NT2/D1 (cell line): ENCODE results near the gene KRTAP1-3.
"Not testable (repeated sequence)": the region's sequence is repeated elsewhere in the genome, so short reads cannot be mapped to it uniquely, and the experiment has no call there.

Experiments used
- DNase-seq: peaks from one replicate; pipeline ENCODE4 v3.0.0-alpha.2; 2011; ENCODE audit warnings: low read depth, low spot score
- H3K27me3 ChIP-seq: 2 replicates; pipeline ENCODE4 v1.6.0; 2011; ENCODE audit warnings: mild to moderate bottlenecking; ENCODE audit not compliant: insufficient read length, insufficient read depth
- H3K36me3 ChIP-seq: 2 replicates; pipeline ENCODE4 v1.6.1; 2011; ENCODE audit warnings: mild to moderate bottlenecking, low read length, mixed read lengths; ENCODE audit not compliant: insufficient read depth, insufficient read length
- H3K4me1 ChIP-seq: 2 replicates; pipeline ENCODE4 v1.5.1; 2011; ENCODE audit not compliant: insufficient read depth, insufficient read length
- H3K4me3 ChIP-seq: 2 replicates; pipeline ENCODE4 v1.5.1; 2011; ENCODE audit warnings: low read depth; ENCODE audit not compliant: insufficient read length
- H3K9ac ChIP-seq: 2 replicates; pipeline ENCODE4 v1.6.0; 2011; ENCODE audit warnings: low read depth; ENCODE audit not compliant: insufficient read length
- H3K9me3 ChIP-seq: 2 replicates; pipeline ENCODE4 v1.5.1; 2011; ENCODE audit warnings: mild to moderate bottlenecking, low read length; ENCODE audit not compliant: insufficient read depth
- SUZ12 ChIP-seq: IDR thresholded peaks from 2 replicates; pipeline ENCODE4 v1.6.1; 2011; ENCODE audit not compliant: insufficient read length, insufficient read depth; ENCODE audit errors: extremely low read depth
- YY1 ChIP-seq: IDR thresholded peaks from 2 replicates; pipeline ENCODE4 v1.6.1; 2011; ENCODE audit not compliant: insufficient read length, insufficient read depth
- ZNF274 ChIP-seq: IDR thresholded peaks from 2 replicates; pipeline ENCODE4 v1.6.1; 2011; ENCODE audit warnings: mild to moderate bottlenecking, low read depth, low read length

The KRTAP1-3 gene, protein sequence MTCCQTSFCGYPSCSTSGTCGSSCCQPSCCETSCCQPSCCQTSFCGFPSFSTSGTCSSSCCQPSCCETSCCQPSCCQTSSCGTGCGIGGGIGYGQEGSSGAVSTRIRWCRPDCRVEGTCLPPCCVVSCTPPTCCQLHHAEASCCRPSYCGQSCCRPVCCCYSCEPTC

GRCh38 chr17:41034346-41034935 lies at the start of gene KRTAP1-3:
Gene KRTAP1-3, minus strand, starts transcription at chr17:41034874. Its CDS starts 53 bp downstream, at chr17:41034821.
- H3K9ac ChIP-seq, H3K36me3 ChIP-seq, H3K4me3 ChIP-seq, H3K27me3 ChIP-seq, H3K4me1 ChIP-seq, DNase-seq, H3K9me3 ChIP-seq: not testable (repeated sequence)

- H3K27me3 ChIP-seq, H3K4me3 ChIP-seq, DNase-seq, H3K9me3 ChIP-seq, H3K9ac ChIP-seq, H3K4me1 ChIP-seq, H3K36me3 ChIP-seq: not testable (repeated sequence)
Observed at GRCh38 chr17:41084100-41084856, 49.6 kb upstream of the KRTAP1-3 start, which contains the start of gene KRTAP4-7. Gene KRTAP4-7, plus strand, starts transcription at chr17:41084150. Its CDS starts 57 bp downstream, at chr17:41084207.

DNA sequence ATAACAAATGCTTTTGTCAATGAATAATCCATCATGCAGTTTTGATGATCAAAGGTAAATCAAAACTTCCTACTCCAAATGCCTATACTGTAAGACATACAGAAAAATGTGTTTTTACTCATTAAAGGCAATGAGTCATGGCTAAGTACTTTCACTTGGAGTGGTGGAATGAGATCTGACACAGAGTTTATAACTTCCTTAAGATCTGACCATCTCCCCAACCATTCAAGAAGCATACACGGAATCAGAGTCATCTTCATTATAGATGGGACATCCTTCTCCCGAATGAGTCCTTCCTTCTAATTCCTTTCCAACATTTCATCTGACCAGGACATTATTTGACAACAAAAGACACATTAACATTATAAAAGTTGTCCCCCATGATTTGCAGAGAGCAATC lies 48.8 kb upstream of the KRTAP1-3 start:
- DNase-seq, H3K4me1 ChIP-seq, H3K9ac ChIP-seq, H3K36me3 ChIP-seq, H3K9me3 ChIP-seq, H3K4me3 ChIP-seq, H3K27me3 ChIP-seq: not testable (repeated sequence)

DNA sequence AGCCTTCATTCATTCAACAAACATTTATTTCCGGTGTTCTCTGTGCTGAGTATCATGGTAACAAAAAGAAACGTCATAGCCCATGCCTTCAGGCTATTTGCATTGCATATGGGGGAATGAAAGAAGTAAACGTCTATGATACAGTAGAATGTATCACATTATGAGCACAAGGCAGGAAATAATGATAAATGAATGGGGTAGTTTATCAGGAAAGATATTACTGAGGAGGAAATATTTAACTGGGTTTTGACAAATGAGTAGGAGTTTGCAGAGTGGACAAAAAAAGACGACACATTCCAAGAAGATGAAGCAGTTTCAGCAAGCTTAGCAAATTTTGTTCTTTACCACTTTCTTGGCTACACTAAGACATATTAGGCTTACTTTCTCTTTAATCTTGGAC lies 48.0 kb upstream of the KRTAP1-3 start:
- Histone ChIP-seq H3K4me3 (no peak overlapping the region), H3K36me3 (no peaks in the 10 kb centered on the region), H3K27me3 (no peaks in the 10 kb centered on the region), H3K4me1 (no peaks in the 10 kb centered on the region), H3K9ac (no peak overlapping the region), H3K9me3 (no peaks in the 10 kb centered on the region)
- no peak for TF ChIP-seq SUZ12
- TF ChIP-seq ZNF274, result no peak
- no peak for TF ChIP-seq YY1
- no peak for DNase-seq

DNA sequence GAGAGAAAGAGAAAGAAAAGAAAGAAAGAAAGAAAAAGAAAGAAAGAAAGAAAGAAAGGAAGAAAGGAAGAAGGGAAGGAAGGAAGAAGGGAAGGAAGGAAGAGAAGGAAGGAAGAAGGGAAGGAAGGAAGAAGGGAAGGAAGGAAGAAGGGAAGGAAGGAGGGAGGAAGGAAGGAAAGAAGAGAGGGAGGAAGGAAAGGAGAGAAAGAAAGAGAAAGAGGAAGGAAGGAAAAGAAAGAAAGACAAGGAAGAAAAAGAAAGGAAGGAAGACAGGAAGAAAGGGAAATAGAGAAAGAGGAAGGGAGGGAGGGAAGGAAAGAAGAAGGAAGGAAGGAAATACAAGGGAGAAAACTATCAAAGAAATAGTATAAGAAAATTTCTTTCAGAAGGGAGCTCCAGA lies 42.1 kb upstream of the KRTAP1-3 start:
- Histone ChIP-seq H3K36me3 (no peaks in the 10 kb centered on the region), H3K4me1 (no peaks in the 10 kb centered on the region), H3K27me3 (no peaks in the 10 kb centered on the region), H3K9ac (no peak overlapping the region), H3K9me3 (no peaks in the 10 kb centered on the region), H3K4me3 (no peak overlapping the region)
- TF ChIP-seq YY1 (no peak), SUZ12 (no peak), ZNF274 (no peak)
- no peak for DNase-seq

- no peak for DNase-seq
- no peaks in the 10 kb centered on the region for H3K36me3 ChIP-seq
Observed at GRCh38 chr17:41073676-41074075, 39.0 kb upstream of the KRTAP1-3 start.

DNA sequence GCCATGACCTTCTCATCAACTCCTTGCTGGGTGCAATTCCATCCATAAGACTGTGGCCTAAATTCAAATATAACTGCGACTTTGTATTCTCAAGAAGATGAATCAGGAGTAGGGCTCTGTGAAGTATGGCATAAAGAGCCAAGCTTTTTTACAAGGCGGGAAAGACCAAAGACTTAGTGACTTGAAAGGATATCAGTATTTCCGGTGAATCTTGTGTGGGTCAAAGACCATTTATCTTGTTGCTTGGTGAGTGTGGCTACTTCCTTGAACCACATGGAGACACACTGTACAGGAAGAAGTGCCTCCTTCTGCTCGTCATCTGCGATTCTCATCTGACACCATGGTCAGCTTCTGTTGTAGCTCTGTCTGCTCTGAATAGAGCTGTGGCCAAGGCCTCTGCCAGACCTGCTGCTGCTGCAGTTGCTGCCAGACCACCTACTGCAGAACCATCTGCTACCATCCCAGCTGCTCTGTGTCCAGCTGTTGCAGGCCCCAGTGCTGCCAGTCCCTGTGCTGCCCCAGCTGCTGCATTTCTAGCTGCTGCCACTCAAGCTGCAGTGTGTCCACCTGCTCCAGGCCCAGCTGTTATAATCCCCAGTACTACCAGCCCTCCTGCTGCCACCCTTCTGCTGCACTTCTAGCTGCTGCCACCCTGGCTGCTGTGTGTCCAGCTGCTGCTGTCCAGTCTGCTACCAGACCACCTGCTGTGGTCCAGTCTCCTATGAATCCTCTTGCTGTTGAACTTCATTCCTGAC lies 37.1 kb upstream of the KRTAP1-3 start:
- Histone ChIP-seq H3K36me3 (no peaks in the 10 kb centered on the region), H3K9ac (no peak overlapping the region), H3K4me3 (no peak overlapping the region), H3K9me3 (no peaks in the 10 kb centered on the region), H3K4me1 (no peaks in the 10 kb centered on the region), H3K27me3 (no peaks in the 10 kb centered on the region)
- TF ChIP-seq SUZ12 (no peak), YY1 (no peak), ZNF274 (no peak)
- DNase-seq, result no peak

More at GRCh38 chr17:41073676-41074075, 39.0 kb upstream of the KRTAP1-3 start:
- Histone ChIP-seq H3K4me1 (no peaks in the 10 kb centered on the region), H3K9ac (no peak overlapping the region), H3K27me3 (no peaks in the 10 kb centered on the region), H3K9me3 (no peaks in the 10 kb centered on the region), H3K4me3 (no peak overlapping the region)
- TF ChIP-seq ZNF274, result no peak
- no peak for TF ChIP-seq YY1
- TF ChIP-seq SUZ12, result no peak
